ENCODE data around the gene SLC23A1.
"Not testable (repeated sequence)": the region's sequence is repeated elsewhere in the genome, so short reads cannot be mapped to it uniquely, and the experiment has no call there.

SLC23A1 gene

GRCh38 chr5:139363937-139364336, 19.2 kb downstream of the SLC23A1 start:
- Histone ChIP-seq H3K27ac (ENCODE audit: low read depth, low read length) (no peak overlapping the region), H3K27me3 (ENCODE audit: control insufficient read depth, insufficient read depth, low read length) (no peaks in the 10 kb centered on the region), H3K9me3 (ENCODE audit: control insufficient read depth, insufficient read depth, low read depth, low read length) (no peaks in the 10 kb centered on the region), H3K36me3 (ENCODE audit: control insufficient read depth, insufficient read depth, low read length) (peaks cover 54% of the 10 kb centered on the region), H3K4me1 (ENCODE audit: control insufficient read depth, insufficient read depth, low read length) (no peaks in the 10 kb centered on the region), H3K9ac (ENCODE audit: low read length) (no peak overlapping the region), H3K4me3 (ENCODE audit: low read depth, low read length) (no peak overlapping the region)

- Histone ChIP-seq H3K27me3 (ENCODE audit: control insufficient read depth, insufficient read depth, low read length) (no peaks in the 10 kb centered on the region), H3K9me3 (ENCODE audit: control insufficient read depth, insufficient read depth, low read depth, low read length) (no peaks in the 10 kb centered on the region), H3K9ac (ENCODE audit: low read length) (no peak overlapping the region), H3K4me1 (ENCODE audit: control insufficient read depth, insufficient read depth, low read length) (no peaks in the 10 kb centered on the region), H3K27ac (ENCODE audit: low read depth, low read length) (no peak overlapping the region), H3K36me3 (ENCODE audit: control insufficient read depth, insufficient read depth, low read length) (peaks cover 48% of the 10 kb centered on the region), H3K4me3 (ENCODE audit: low read depth, low read length) (no peak overlapping the region)
Observed at GRCh38 chr5:139361835-139362429, 21.2 kb downstream of the SLC23A1 start.

- Histone ChIP-seq H3K9ac (ENCODE audit: low read length) (no peak overlapping the region), H3K27ac (ENCODE audit: low read depth, low read length) (no peak overlapping the region), H3K9me3 (ENCODE audit: control insufficient read depth, insufficient read depth, low read depth, low read length) (no peaks in the 10 kb centered on the region), H3K4me1 (ENCODE audit: control insufficient read depth, insufficient read depth, low read length) (no peaks in the 10 kb centered on the region), H3K36me3 (ENCODE audit: control insufficient read depth, insufficient read depth, low read length) (peaks cover 33% of the 10 kb centered on the region), H3K27me3 (ENCODE audit: control insufficient read depth, insufficient read depth, low read length) (no peaks in the 10 kb centered on the region), H3K4me3 (ENCODE audit: low read depth, low read length) (no peak overlapping the region)
Observed at GRCh38 chr5:139360384-139360783, 22.7 kb downstream of the SLC23A1 start.

GRCh38 chr5:139358064-139358463, 25.0 kb downstream of the SLC23A1 start:
- Histone ChIP-seq H3K9me3 (ENCODE audit: control insufficient read depth, insufficient read depth, low read depth, low read length) (no peaks in the 10 kb centered on the region), H3K4me3 (ENCODE audit: low read depth, low read length) (no peak overlapping the region), H3K36me3 (ENCODE audit: control insufficient read depth, insufficient read depth, low read length) (peaks cover 22% of the 10 kb centered on the region), H3K27ac (ENCODE audit: low read depth, low read length) (no peak overlapping the region), H3K27me3 (ENCODE audit: control insufficient read depth, insufficient read depth, low read length) (no peaks in the 10 kb centered on the region), H3K4me1 (ENCODE audit: control insufficient read depth, insufficient read depth, low read length) (no peaks in the 10 kb centered on the region), H3K9ac (ENCODE audit: low read length) (no peak overlapping the region)

GRCh38 chr5:139355900-139356299, 27.2 kb downstream of the SLC23A1 start:
- H3K27ac ChIP-seq (ENCODE audit: low read depth, low read length); H3K4me3 ChIP-seq (ENCODE audit: low read depth, low read length); H3K9ac ChIP-seq (ENCODE audit: low read length); H3K27me3 ChIP-seq (ENCODE audit: control insufficient read depth, insufficient read depth, low read length); H3K4me1 ChIP-seq (ENCODE audit: control insufficient read depth, insufficient read depth, low read length); H3K9me3 ChIP-seq (ENCODE audit: control insufficient read depth, insufficient read depth, low read depth, low read length): not testable (repeated sequence)
- H3K36me3 ChIP-seq (ENCODE audit: control insufficient read depth, insufficient read depth, low read length): peaks cover 34% of the 10 kb centered on the region

- Histone ChIP-seq H3K9me3 (ENCODE audit: control insufficient read depth, insufficient read depth, low read depth, low read length) (no peaks in the 10 kb centered on the region), H3K36me3 (ENCODE audit: control insufficient read depth, insufficient read depth, low read length) (peaks cover 34% of the 10 kb centered on the region), H3K9ac (ENCODE audit: low read length) (no peak overlapping the region), H3K27me3 (ENCODE audit: control insufficient read depth, insufficient read depth, low read length) (no peaks in the 10 kb centered on the region), H3K4me1 (ENCODE audit: control insufficient read depth, insufficient read depth, low read length) (no peaks in the 10 kb centered on the region), H3K27ac (ENCODE audit: low read depth, low read length) (no peak overlapping the region), H3K4me3 (ENCODE audit: low read depth, low read length) (no peak overlapping the region)
Observed at GRCh38 chr5:139354186-139354585, 28.9 kb downstream of the SLC23A1 start.

GRCh38 chr5:139347863-139348262, 35.2 kb downstream of the SLC23A1 start:
- not testable (repeated sequence) for H3K27me3 ChIP-seq (ENCODE audit: control insufficient read depth, insufficient read depth, low read length); H3K27ac ChIP-seq (ENCODE audit: low read depth, low read length); H3K9me3 ChIP-seq (ENCODE audit: control insufficient read depth, insufficient read depth, low read depth, low read length); H3K4me3 ChIP-seq (ENCODE audit: low read depth, low read length); H3K4me1 ChIP-seq (ENCODE audit: control insufficient read depth, insufficient read depth, low read length); H3K9ac ChIP-seq (ENCODE audit: low read length)
- peaks cover 21% of the 10 kb centered on the region for H3K36me3 ChIP-seq (ENCODE audit: control insufficient read depth, insufficient read depth, low read length)

GRCh38 chr5:139345442-139345841, 37.7 kb downstream of the SLC23A1 start:
- H3K9ac ChIP-seq (ENCODE audit: low read length); H3K4me3 ChIP-seq (ENCODE audit: low read depth, low read length); H3K27ac ChIP-seq (ENCODE audit: low read depth, low read length); H3K9me3 ChIP-seq (ENCODE audit: control insufficient read depth, insufficient read depth, low read depth, low read length); H3K27me3 ChIP-seq (ENCODE audit: control insufficient read depth, insufficient read depth, low read length): not testable (repeated sequence)
- Histone ChIP-seq H3K4me1 (ENCODE audit: control insufficient read depth, insufficient read depth, low read length) (peaks cover 10% of the 10 kb centered on the region), H3K36me3 (ENCODE audit: control insufficient read depth, insufficient read depth, low read length) (peaks cover 12% of the 10 kb centered on the region; the same call in 1 of the 2 replicates)

- no peaks in the 10 kb centered on the region for H3K9me3 ChIP-seq (ENCODE audit: control insufficient read depth, insufficient read depth, low read depth, low read length)
- no peak overlapping the region for H3K27ac ChIP-seq (ENCODE audit: low read depth, low read length)
- peaks cover 10% of the 10 kb centered on the region for H3K4me1 ChIP-seq (ENCODE audit: control insufficient read depth, insufficient read depth, low read length)
- H3K4me3 ChIP-seq (ENCODE audit: low read depth, low read length): no peak overlapping the region
- H3K27me3 ChIP-seq (ENCODE audit: control insufficient read depth, insufficient read depth, low read length): no peaks in the 10 kb centered on the region
- peaks cover 12% of the 10 kb centered on the region; the same call in 1 of the 2 replicates for H3K36me3 ChIP-seq (ENCODE audit: control insufficient read depth, insufficient read depth, low read length)
- H3K9ac ChIP-seq (ENCODE audit: low read length): no peak overlapping the region
Observed at GRCh38 chr5:139344177-139344576, 38.9 kb downstream of the SLC23A1 start.

GRCh38 chr5:139343476-139343875, 39.6 kb downstream of the SLC23A1 start:
- Histone ChIP-seq H3K4me3 (ENCODE audit: low read depth, low read length) (peak overlapping the region; percentile 97), H3K9ac (ENCODE audit: low read length) (peak overlapping the region; percentile 98), H3K4me1 (ENCODE audit: control insufficient read depth, insufficient read depth, low read length) (peaks cover 10% of the 10 kb centered on the region), H3K36me3 (ENCODE audit: control insufficient read depth, insufficient read depth, low read length) (peaks cover 12% of the 10 kb centered on the region; the same call in 1 of the 2 replicates), H3K27ac (ENCODE audit: low read depth, low read length) (no peak overlapping the region), H3K9me3 (ENCODE audit: control insufficient read depth, insufficient read depth, low read depth, low read length) (no peaks in the 10 kb centered on the region), H3K27me3 (ENCODE audit: control insufficient read depth, insufficient read depth, low read length) (no peaks in the 10 kb centered on the region)

- peaks cover 10% of the 10 kb centered on the region for H3K4me1 ChIP-seq (ENCODE audit: control insufficient read depth, insufficient read depth, low read length)
- peak overlapping the region; percentile 59 for H3K27ac ChIP-seq (ENCODE audit: low read depth, low read length)
- no peaks in the 10 kb centered on the region for H3K9me3 ChIP-seq (ENCODE audit: control insufficient read depth, insufficient read depth, low read depth, low read length)
- H3K9ac ChIP-seq (ENCODE audit: low read length): peak overlapping the region; percentile 98
- peaks cover 10% of the 10 kb centered on the region; the same call in 1 of the 2 replicates for H3K36me3 ChIP-seq (ENCODE audit: control insufficient read depth, insufficient read depth, low read length)
- no peaks in the 10 kb centered on the region for H3K27me3 ChIP-seq (ENCODE audit: control insufficient read depth, insufficient read depth, low read length)
- peak overlapping the region; percentile 97 for H3K4me3 ChIP-seq (ENCODE audit: low read depth, low read length)
Observed at GRCh38 chr5:139342423-139342723, 40.7 kb downstream of the SLC23A1 start.
